HepG2 (cell line): ENCODE data around the gene THUMPD2. TPM values are rescaled to one million over a fixed set of nuclear protein-coding genes. Genes with fewer than 3 reads are reported as not detected.

Source experiments
- ATAC-seq: fragments of 200-7000 bp; cut with Tn5 transposase; 3 replicates; pipeline ENCODE4 v1.9.1; 2020; ENCODE audit warnings: mild to moderate bottlenecking, moderate library complexity
- BruUV-seq: library from RNA; stranded (reverse); fragments of 400-500 nt; replicated peaks from 2 replicates; lab custom pipeline; 2021; lab: Mats Ljungman, UMichigan
- CTCF ChIA-PET: fragments of 300-600 bp; formaldehyde crosslinking; extraction: SDS; loops from one replicate; lab custom pipeline; 2021; ENCODE audit warnings: low total read pairs, inconsistent platforms, low intra/inter-chr PET ratio; lab: Yijun Ruan, JAX
- POLR2A ChIA-PET: fragments of 350-600 bp; sonication (Branson Sonifier 250); formaldehyde crosslinking; loops from one replicate; lab custom pipeline; 2020; ENCODE audit warnings: antibody characterized with exemption, inconsistent platforms; lab: Yijun Ruan, JAX
- DNase-seq: peaks from one replicate; pipeline ENCODE4 v3.0.0-alpha.2; 2015; ENCODE audit warnings: low spot score
- FAIRE-seq: peaks from 3 replicates; lab custom pipeline; 2011; peaks lifted over from hg19 to GRCh38; lab: Jason Lieb, UNC
- H2AFZ ChIP-seq: one replicate; pipeline ENCODE4 v1.6.1; 2011; ENCODE audit warnings: low read length, inconsistent platforms
- H3K27ac ChIP-seq: fragments of 300-600 bp; 3 replicates; pipeline ENCODE4 v1.8.0; 2011; ENCODE audit warnings: mixed run types, mild to moderate bottlenecking, mixed read lengths, low read length, inconsistent platforms; ENCODE audit not compliant: insufficient read depth; ENCODE audit errors: extremely low read length
- H3K27me3 ChIP-seq, 2 experiments: fragments of 200-600 bp in 1 of 2; 2 replicates in 1 of 2; 3 replicates in 1 of 2; pipeline versions ENCODE4 v1.6.0 to v1.8.0; 2011; ENCODE audit warnings: low read length in 2 of 2, mild to moderate bottlenecking in 2 of 2, moderate library complexity in 2 of 2, inconsistent platforms in 1 of 2; ENCODE audit not compliant: insufficient read depth in 2 of 2, control insufficient read depth in 1 of 2
- H3K36me3 ChIP-seq, 2 experiments: fragments of 200-600 bp in 1 of 2; replicated peaks in 1 of 2; 2 replicates in 1 of 2; 3 replicates in 1 of 2; pipeline versions ENCODE4 v1.5.1 to v1.8.0; 2011; ENCODE audit warnings: low read length in 2 of 2, inconsistent platforms in 1 of 2; ENCODE audit not compliant: insufficient read depth in 2 of 2, control insufficient read depth in 1 of 2
- H3K4me1 ChIP-seq: 2 replicates; pipeline ENCODE4 v1.5.1; 2012; ENCODE audit warnings: low read length, inconsistent platforms; ENCODE audit not compliant: insufficient read depth
- H3K4me2 ChIP-seq: 2 replicates; pipeline ENCODE4 v1.6.0; 2011; ENCODE audit warnings: low read depth, low read length, inconsistent platforms
- H3K4me3 ChIP-seq, 3 experiments: fragments of 200-600 bp in 1 of 3; sonication (generic), shearing (Covaris generic) in 1 of 3; replicated peaks in 1 of 3; 2 replicates each; pipeline ENCODE4 v1.5.1; 2011 to 2016; ENCODE audit warnings: low read length in 3 of 3, inconsistent platforms in 2 of 3, low read depth in 2 of 3, mild to moderate bottlenecking in 2 of 3, control low read depth in 1 of 3, mixed read lengths in 1 of 3; ENCODE audit not compliant: insufficient read depth in 1 of 3
- H3K79me2 ChIP-seq: one replicate; pipeline ENCODE4 v1.6.1; 2011; ENCODE audit warnings: low read length, inconsistent platforms; ENCODE audit not compliant: insufficient read depth
- H3K9ac ChIP-seq: 2 replicates; pipeline ENCODE4 v1.6.0; 2011; ENCODE audit warnings: mild to moderate bottlenecking, low read depth, low read length, inconsistent platforms; ENCODE audit not compliant: insufficient read depth
- H3K9me3 ChIP-seq: 2 replicates; pipeline ENCODE4 v1.5.1; 2012; ENCODE audit warnings: mild to moderate bottlenecking, low read length
- H4K20me1 ChIP-seq: 2 replicates; pipeline ENCODE4 v1.6.0; 2011; ENCODE audit warnings: inconsistent platforms, mild to moderate bottlenecking, low read length, moderate library complexity; ENCODE audit not compliant: insufficient read depth
- BCL3 ChIP-seq: sonication (generic); formaldehyde crosslinking; IDR thresholded peaks from 2 replicates; pipeline ENCODE4 v1.5.1; 2020; ENCODE audit warnings: mild to moderate bottlenecking, missing genetic modification reagents, moderate library complexity
- CHCHD3 ChIP-seq: sonication (generic); formaldehyde crosslinking; IDR thresholded peaks from 2 replicates; pipeline ENCODE4 v1.8.0; 2022; ENCODE audit warnings: mild to moderate bottlenecking, missing genetic modification reagents, moderate library complexity
- FOXA1 ChIP-seq, 2 experiments: fragments of 450-650 bp in 1 of 2; sonication (generic) in 1 of 2; formaldehyde crosslinking in 1 of 2; IDR thresholded peaks; 2 replicates each; pipeline versions ENCODE4 v1.4.0 to v1.6.1; 2016 to 2020; ENCODE audit warnings: missing genetic modification reagents in 1 of 2
- GLI4 ChIP-seq: sonication (generic); formaldehyde crosslinking; IDR thresholded peaks from 2 replicates; pipeline ENCODE4 v1.5.1; 2020; ENCODE audit warnings: missing genetic modification reagents, mild to moderate bottlenecking, moderate library complexity, borderline replicate concordance
- NCOA1 ChIP-seq: sonication (generic); formaldehyde crosslinking; IDR thresholded peaks from 2 replicates; pipeline ENCODE4 v1.9.0; 2021; ENCODE audit warnings: missing genetic modification reagents
- POLR2G ChIP-seq: fragments of 200-400 bp; formaldehyde crosslinking; IDR thresholded peaks from 2 replicates; pipeline ENCODE4 v1.6.1; 2018; ENCODE audit warnings: mild to moderate bottlenecking, low read depth, low read length, moderate library complexity
- SOX5 ChIP-seq: IDR thresholded peaks from 2 replicates; pipeline ENCODE4 v1.6.1; 2016; ENCODE audit warnings: borderline replicate concordance
- ZSCAN25 ChIP-seq: sonication (generic); formaldehyde crosslinking; IDR thresholded peaks from 2 replicates; pipeline ENCODE4 v1.8.0; 2022; ENCODE audit warnings: mild to moderate bottlenecking, missing genetic modification reagents
- WGBS: methylation state at CpG from one replicate; pipeline ENCODE4 v1.1.6; 2017; ENCODE audit warnings: low lambda C conversion rate; 5-methylcytosine and 5-hydroxymethylcytosine counted together
- in situ Hi-C: cut with HindIII; loops from 2 replicates; pipeline ENCODE4 v1.10.0; 2017; ENCODE audit warnings: low pct_unique_long_range_greater_than_20kb; ENCODE audit not compliant: extremely low pct_ligation_motif_present
- intact Hi-C: fragments of 100-400 bp; cut with micrococcal nuclease; formaldehyde crosslinking; loops from one replicate; pipeline ENCODE4 v1.10.0; 2022; ENCODE audit not compliant: unreplicated experiment
- polyA plus RNA-seq, 8 experiments: library from polyadenylated mRNA; depleted of rRNA in 3 of 8; stranded (reverse) in 7 of 8; unstranded in 1 of 8; fragments of >200 nt; fragmentation: Illumina TruSeq in 4 of 8; extraction: Trizol in 4 of 8; gene quantifications; 2 replicates each; pipeline versions ENCODE4 v1.2.1 to v1.2.3, GENCODE V29; 2011 to 2016; ENCODE audit warnings: low read depth in 4 of 8, missing spikeins in 1 of 8, mixed read lengths in 1 of 8; ENCODE audit not compliant: insufficient read depth in 1 of 8
- total RNA-seq, 5 experiments: library from RNA; depleted of rRNA; stranded (reverse); fragments of >200 nt; fragmentation: Illumina TruSeq; extraction: Trizol; gene quantifications; 2 replicates each; pipeline ENCODE4 v1.2.3, GENCODE V29; 2016; ENCODE audit warnings: low read depth in 1 of 5
- TF ChIP-seq, protein P1 (sequence below): sonication (generic); formaldehyde crosslinking; IDR thresholded peaks from 2 replicates; pipeline ENCODE4 v1.5.0; 2020; ENCODE audit warnings: mild to moderate bottlenecking, missing genetic modification reagents, moderate library complexity
- TF ChIP-seq, protein P2 (sequence below): IDR thresholded peaks from 2 replicates; pipeline ENCODE4 v1.6.1; 2016; ENCODE audit warnings: low read depth, control low read depth
- TF ChIP-seq, protein P3 (sequence below): IDR thresholded peaks from 2 replicates; pipeline ENCODE4 v1.6.1; 2016; ENCODE audit warnings: missing compliant biosample characterization, missing genetic modification reagents, borderline replicate concordance

The THUMPD2 gene
- total and polyA plus RNA-seq, 2 of the 13 experiments (the other 11 are each of a cell fraction or from before 2014, with no cell fraction given): 11.8 to 15.6 TPM

GRCh38 chr2:39779927-39780326, 869 bp upstream of the THUMPD2 start:
- ATAC-seq (peak; percentile 6), DNase-seq (no peak), FAIRE-seq (no peak)
- no TSS peak for BruUV-seq
- POLR2A ChIA-PET: no interaction called here
- H3K4me2 ChIP-seq: peak overlapping the region; percentile 91
- H3K36me3 ChIP-seq: 0 out of 5 replicates have a peak, but pooled peaks cover 0 to under 1% of the 10 kb centered on the region in 2 experiments
- peaks cover 38% of the 10 kb centered on the region for H3K79me2 ChIP-seq
- H4K20me1 ChIP-seq: 0 out of 2 replicates have a peak, but pooled peaks cover 3% of the 10 kb centered on the region
- TF ChIP-seq FOXA1 (IDR thresholded peaks at IDR 0.05): no peak
- no peak for TF ChIP-seq FOXA1 (CRISPR knock-in tag; IDR thresholded peaks at IDR 0.05)
- 0 out of 2 replicates have a peak, but pooled peaks have one; percentile 10 for TF ChIP-seq GLI4
- no peak for TF ChIP-seq ZSCAN25 (CRISPR knock-in tag)
- no peak for TF ChIP-seq POLR2G
- H3K4me1 ChIP-seq: peaks cover 60% of the 10 kb centered on the region
- H3K4me3 ChIP-seq: peak overlapping the region; percentile 72 to 98 (median 96)
- H2AFZ ChIP-seq: peak overlapping the region; percentile 92
- in situ Hi-C loops (no loop called here), intact Hi-C loops (no loop called here)
- peak overlapping the region; percentile 39; the same call in 1 of the 2 replicates for H3K9ac ChIP-seq
- no peak overlapping the region for H3K27ac ChIP-seq
- WGBS: 61% methylated on average over 6 of the region's 6 CpGs
- no peaks in the 10 kb centered on the region; a peak in 1 of 5 replicates for H3K27me3 ChIP-seq
- no peaks in the 10 kb centered on the region for H3K9me3 ChIP-seq
- CTCF ChIA-PET: no interaction called here

- H3K79me2 ChIP-seq: peaks cover 43% of the 10 kb centered on the region
- no peak for DNase-seq
- H3K4me1 ChIP-seq: peaks cover 62% of the 10 kb centered on the region
- FAIRE-seq: no peak
- no peaks in the 10 kb centered on the region for H3K9me3 ChIP-seq
- no TSS peak for BruUV-seq
- peak overlapping the region; percentile 39 for H3K9ac ChIP-seq
- 0 out of 5 replicates have a peak, but pooled peaks cover 0 to 2% of the 10 kb centered on the region in 2 experiments for H3K36me3 ChIP-seq
- H4K20me1 ChIP-seq: 0 out of 2 replicates have a peak, but pooled peaks cover 3% of the 10 kb centered on the region
- peak overlapping the region; percentile 72 to 98 (median 96) for H3K4me3 ChIP-seq
- 25% methylated on average over 9 of the region's 9 CpGs for WGBS
- ChIA-PET POLR2A (no interaction called here), CTCF (no interaction called here)
- H3K27me3 ChIP-seq: no peaks in the 10 kb centered on the region; a peak in 1 of 5 replicates
- peak; percentile 27 for ATAC-seq
- in situ Hi-C loops: no loop called here
- peak overlapping the region; percentile 92 for H2AFZ ChIP-seq
- H3K4me2 ChIP-seq: peak overlapping the region; percentile 91
- intact Hi-C loops: no loop called here
- H3K27ac ChIP-seq: no peak overlapping the region
- TF ChIP-seq, protein P1, sequence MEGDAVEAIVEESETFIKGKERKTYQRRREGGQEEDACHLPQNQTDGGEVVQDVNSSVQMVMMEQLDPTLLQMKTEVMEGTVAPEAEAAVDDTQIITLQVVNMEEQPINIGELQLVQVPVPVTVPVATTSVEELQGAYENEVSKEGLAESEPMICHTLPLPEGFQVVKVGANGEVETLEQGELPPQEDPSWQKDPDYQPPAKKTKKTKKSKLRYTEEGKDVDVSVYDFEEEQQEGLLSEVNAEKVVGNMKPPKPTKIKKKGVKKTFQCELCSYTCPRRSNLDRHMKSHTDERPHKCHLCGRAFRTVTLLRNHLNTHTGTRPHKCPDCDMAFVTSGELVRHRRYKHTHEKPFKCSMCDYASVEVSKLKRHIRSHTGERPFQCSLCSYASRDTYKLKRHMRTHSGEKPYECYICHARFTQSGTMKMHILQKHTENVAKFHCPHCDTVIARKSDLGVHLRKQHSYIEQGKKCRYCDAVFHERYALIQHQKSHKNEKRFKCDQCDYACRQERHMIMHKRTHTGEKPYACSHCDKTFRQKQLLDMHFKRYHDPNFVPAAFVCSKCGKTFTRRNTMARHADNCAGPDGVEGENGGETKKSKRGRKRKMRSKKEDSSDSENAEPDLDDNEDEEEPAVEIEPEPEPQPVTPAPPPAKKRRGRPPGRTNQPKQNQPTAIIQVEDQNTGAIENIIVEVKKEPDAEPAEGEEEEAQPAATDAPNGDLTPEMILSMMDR (CRISPR knock-in tag): no peak
- TF ChIP-seq NCOA1 (CRISPR knock-in tag) (0 out of 2 replicates have a peak, but pooled peaks have one; percentile 12), BCL3 (CRISPR knock-in tag) (no peak), CHCHD3 (CRISPR knock-in tag) (0 out of 2 replicates have a peak, but pooled peaks have one; percentile 6), SOX5 (CRISPR knock-in tag) (no peak)
- TF ChIP-seq, protein P2, sequence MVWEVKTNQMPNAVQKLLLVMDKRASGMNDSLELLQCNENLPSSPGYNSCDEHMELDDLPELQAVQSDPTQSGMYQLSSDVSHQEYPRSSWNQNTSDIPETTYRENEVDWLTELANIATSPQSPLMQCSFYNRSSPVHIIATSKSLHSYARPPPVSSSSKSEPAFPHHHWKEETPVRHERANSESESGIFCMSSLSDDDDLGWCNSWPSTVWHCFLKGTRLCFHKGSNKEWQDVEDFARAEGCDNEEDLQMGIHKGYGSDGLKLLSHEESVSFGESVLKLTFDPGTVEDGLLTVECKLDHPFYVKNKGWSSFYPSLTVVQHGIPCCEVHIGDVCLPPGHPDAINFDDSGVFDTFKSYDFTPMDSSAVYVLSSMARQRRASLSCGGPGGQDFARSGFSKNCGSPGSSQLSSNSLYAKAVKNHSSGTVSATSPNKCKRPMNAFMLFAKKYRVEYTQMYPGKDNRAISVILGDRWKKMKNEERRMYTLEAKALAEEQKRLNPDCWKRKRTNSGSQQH (CRISPR knock-in tag): no peak
- TF ChIP-seq, protein P3, sequence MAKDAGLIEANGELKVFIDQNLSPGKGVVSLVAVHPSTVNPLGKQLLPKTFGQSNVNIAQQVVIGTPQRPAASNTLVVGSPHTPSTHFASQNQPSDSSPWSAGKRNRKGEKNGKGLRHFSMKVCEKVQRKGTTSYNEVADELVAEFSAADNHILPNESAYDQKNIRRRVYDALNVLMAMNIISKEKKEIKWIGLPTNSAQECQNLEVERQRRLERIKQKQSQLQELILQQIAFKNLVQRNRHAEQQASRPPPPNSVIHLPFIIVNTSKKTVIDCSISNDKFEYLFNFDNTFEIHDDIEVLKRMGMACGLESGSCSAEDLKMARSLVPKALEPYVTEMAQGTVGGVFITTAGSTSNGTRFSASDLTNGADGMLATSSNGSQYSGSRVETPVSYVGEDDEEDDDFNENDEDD: no peak
Measured at GRCh38 chr2:39779341-39779851, 338 bp upstream of the THUMPD2 start.
